GM21390 (cell line): ENCODE results near the gene ARHGAP33.
A peak's percentile ranks its signal among the peaks of the same experiment; 100 is the strongest.

Experiments
- ATAC-seq: cut with Tn5 transposase; IDR thresholded peaks from one replicate; pipeline ENCODE4 v1.9.1; 2021; ENCODE audit not compliant: unreplicated experiment

Gene ARHGAP33

GRCh38 chr19:35740423-35741202, 34.8 kb upstream of the ARHGAP33 start:
- peak; percentile 47 for ATAC-seq

GRCh38 chr19:35741203-35741515, 34.2 kb upstream of the ARHGAP33 start:
- no peak for ATAC-seq

GRCh38 chr19:35742121-35742724, 33.1 kb upstream of the ARHGAP33 start, which contains the start of gene IGFLR1:
IGFLR1 (minus strand) TSS chr19:35742452; CDS start chr19:35741180, 1,272 bp downstream.
- ATAC-seq: no peak

- ATAC-seq: no peak
Measured at GRCh38 chr19:35743640-35744429, 31.5 kb upstream of the ARHGAP33 start.

GRCh38 chr19:35744430-35745327, 30.7 kb upstream of the ARHGAP33 start:
- ATAC-seq: peak; percentile 34

GRCh38 chr19:35745328-35746086, 29.9 kb upstream of the ARHGAP33 start, which contains the start of the genes PSENEN and U2AF1L4:
PSENEN (plus strand) TSS chr19:35745651; CDS start chr19:35745931, 280 bp downstream.
U2AF1L4 (minus strand) TSS chr19:35745418; CDS start chr19:35745391, 27 bp downstream.
- peak; percentile 40 for ATAC-seq

- no peak for ATAC-seq
Measured at GRCh38 chr19:35746087-35746462, 29.3 kb upstream of the ARHGAP33 start.

- no peak for ATAC-seq
Measured at GRCh38 chr19:35746531-35746930, 28.8 kb upstream of the ARHGAP33 start.

- ATAC-seq: peak; percentile 63
Measured at GRCh38 chr19:35748106-35749020, 27.0 kb upstream of the ARHGAP33 start, which contains the start of gene LIN37. LIN37 (plus strand) TSS chr19:35748576; CDS start chr19:35748725, 149 bp downstream.

GRCh38 chr19:35750167-35750566, 25.2 kb upstream of the ARHGAP33 start:
- ATAC-seq: no peak

- ATAC-seq: no peak
Measured at GRCh38 chr19:35751839-35752745, 23.3 kb upstream of the ARHGAP33 start.

GRCh38 chr19:35752746-35753350, 22.5 kb upstream of the ARHGAP33 start:
- ATAC-seq: no peak

GRCh38 chr19:35753634-35754369, 21.6 kb upstream of the ARHGAP33 start:
- ATAC-seq: no peak

- no peak for ATAC-seq
Measured at GRCh38 chr19:35754370-35755130, 20.8 kb upstream of the ARHGAP33 start.

- no peak for ATAC-seq
Measured at GRCh38 chr19:35755131-35755549, 20.2 kb upstream of the ARHGAP33 start.
